Endothelial cell of umbilical vein (primary cell): Measurements from ENCODE around the gene CLEC5A. TPM values are rescaled to one million over a fixed set of nuclear protein-coding genes. Genes with fewer than 3 reads are reported as not detected.

Experiments used
- BruUV-seq: library from RNA; stranded (reverse); fragments of 400-500 nt; replicated peaks from 2 replicates; lab custom pipeline; 2021; lab: Mats Ljungman, UMichigan
- CTCF ChIA-PET: fragments of 300-600, 350-600 bp; sonication (Branson Sonifier 250); formaldehyde crosslinking; loops from one replicate; lab custom pipeline; 2021; ENCODE audit warnings: antibody characterized with exemption, inconsistent platforms; lab: Charles Lee
- POLR2A ChIA-PET: fragments of 300-600, 350-600 bp; sonication (Branson Sonifier 250); formaldehyde crosslinking; loops from one replicate; lab custom pipeline; 2021; ENCODE audit warnings: antibody characterized with exemption, inconsistent platforms; lab: Charles Lee
- DNase-seq: peaks from one replicate; pipeline ENCODE4 v3.0.0-alpha.2; 2011; ENCODE audit warnings: low read depth, low spot score
- FAIRE-seq: peaks from 2 replicates; lab custom pipeline; 2011; peaks lifted over from hg19 to GRCh38; lab: Jason Lieb, UNC
- H2AFZ ChIP-seq: 2 replicates; pipeline ENCODE4 v1.6.0; 2012; ENCODE audit warnings: low read depth, low read length, control low read depth, inconsistent platforms
- H3K27ac ChIP-seq: 2 replicates; pipeline ENCODE4 v1.5.1; 2011; ENCODE audit warnings: low read depth, mild to moderate bottlenecking, control low read depth, low read length, moderate library complexity; ENCODE audit not compliant: insufficient read depth
- H3K27me3 ChIP-seq, 2 experiments: 2 replicates each; pipeline versions ENCODE4 v1.6.0 to v1.6.1; 2011; ENCODE audit warnings: low read length in 2 of 2, mixed read lengths in 1 of 2; ENCODE audit not compliant: control insufficient read depth in 2 of 2, insufficient read depth in 2 of 2
- H3K36me3 ChIP-seq, 2 experiments: 2 replicates in 1 of 2; 3 replicates in 1 of 2; pipeline ENCODE4 v1.5.1; 2011; ENCODE audit warnings: low read length in 2 of 2, mild to moderate bottlenecking in 1 of 2, moderate library complexity in 1 of 2; ENCODE audit not compliant: control insufficient read depth in 2 of 2, insufficient read depth in 2 of 2; ENCODE audit errors: extremely low read depth in 1 of 2
- H3K4me1 ChIP-seq: 3 replicates; pipeline ENCODE4 v1.5.1; 2011; ENCODE audit warnings: mild to moderate bottlenecking, low read length; ENCODE audit not compliant: control insufficient read depth, insufficient read depth; ENCODE audit errors: extremely low read depth
- H3K4me2 ChIP-seq: 2 replicates; pipeline ENCODE4 v1.6.1; 2011; ENCODE audit warnings: low read length, control low read depth, mixed read lengths; ENCODE audit not compliant: insufficient read depth
- H3K4me3 ChIP-seq, 3 experiments: fragments of 200-600 bp in 1 of 3; sonication (generic), shearing (Covaris generic) in 1 of 3; replicated peaks in 1 of 3; 2 replicates each; pipeline ENCODE4 v1.5.1; 2011 to 2016; ENCODE audit warnings: control low read depth in 3 of 3, low read length in 3 of 3, mild to moderate bottlenecking in 2 of 3, inconsistent platforms in 1 of 3, low read depth in 1 of 3, moderate library complexity in 1 of 3; ENCODE audit not compliant: insufficient read depth in 1 of 3
- H3K79me2 ChIP-seq: 2 replicates; pipeline ENCODE4 v1.6.0; 2012; ENCODE audit warnings: low read length, inconsistent platforms; ENCODE audit not compliant: control insufficient read depth, insufficient read depth
- H3K9ac ChIP-seq: replicated peaks from 2 replicates; pipeline ENCODE3; 2011; ENCODE audit warnings: low read length, control low read depth; ENCODE audit not compliant: insufficient read depth; ENCODE audit errors: extremely low read depth
- H3K9me1 ChIP-seq: replicated peaks from 3 replicates; pipeline ENCODE4 v1.6.0; 2011; ENCODE audit warnings: mild to moderate bottlenecking, low read length; ENCODE audit not compliant: control insufficient read depth, insufficient read depth; ENCODE audit errors: extremely low read depth
- H3K9me3 ChIP-seq: replicated peaks from 2 replicates; pipeline ENCODE4 v1.5.1; 2012; ENCODE audit warnings: low read length, inconsistent platforms; ENCODE audit not compliant: control insufficient read depth, insufficient read depth
- H4K20me1 ChIP-seq: replicated peaks from 2 replicates; pipeline ENCODE3; 2011; ENCODE audit warnings: mild to moderate bottlenecking, low read length; ENCODE audit not compliant: control insufficient read depth, insufficient read depth; ENCODE audit errors: extremely low read depth
- CTCF ChIP-seq, 2 donors: IDR thresholded peaks; 1 replicate in 1 of 2; 2 replicates in 1 of 2; pipeline ENCODE4 v1.5.1; 2011; ENCODE audit warnings: low read length in 2 of 2, mild to moderate bottlenecking in 2 of 2, moderate library complexity in 2 of 2, control low read depth in 1 of 2, inconsistent platforms in 1 of 2, low read depth in 1 of 2; ENCODE audit not compliant: insufficient read depth in 1 of 2; ENCODE audit errors: extremely low read depth in 1 of 2
- GATA2 ChIP-seq: IDR thresholded peaks from 2 replicates; pipeline ENCODE4 v1.7.0; 2011; ENCODE audit warnings: low read depth, mild to moderate bottlenecking, moderate library complexity, mixed read lengths, low read length; ENCODE audit not compliant: insufficient read length, insufficient read depth
- JUN ChIP-seq: IDR thresholded peaks from 2 replicates; pipeline ENCODE4 v1.6.1; 2011; ENCODE audit warnings: borderline replicate concordance, low read depth; ENCODE audit not compliant: insufficient read length, insufficient read depth
- MAX ChIP-seq: IDR thresholded peaks from 2 replicates; pipeline ENCODE4 v1.6.1; 2011; ENCODE audit not compliant: insufficient read depth, insufficient read length
- MYC ChIP-seq: IDR thresholded peaks from one replicate; pipeline ENCODE4 v1.6.1; 2011; ENCODE audit warnings: mild to moderate bottlenecking, low read depth, low read length
- POLR2A ChIP-seq: IDR thresholded peaks from 2 replicates; pipeline ENCODE4 v1.6.1; 2012; ENCODE audit warnings: low read depth, mild to moderate bottlenecking, control low read depth, low read length
- POLR2AphosphoS5 ChIP-seq: IDR thresholded peaks from 2 replicates; pipeline ENCODE4 v1.6.1; 2012; ENCODE audit warnings: low read depth, mild to moderate bottlenecking, control low read depth, low read length, moderate library complexity; ENCODE audit not compliant: insufficient read depth
- dilution Hi-C: fragments of 300-500 bp; cut with MboI; formaldehyde crosslinking; loops from one replicate; pipeline ENCODE4 v1.15.0; 2019; ENCODE audit warnings: low sequenced_read_pairs; ENCODE audit not compliant: extremely low pct_ligation_motif_present
- intact Hi-C: fragments of 100-400 bp; cut with micrococcal nuclease; formaldehyde crosslinking; loops from one replicate; pipeline ENCODE4 v1.10.0; 2022
- polyA plus RNA-seq, 4 experiments: library from polyadenylated mRNA; depleted of rRNA in 3 of 4; stranded (reverse) in 3 of 4; unstranded in 1 of 4; fragments of >200 nt; gene quantifications; 2 replicates each; pipeline versions ENCODE4 v1.2.1 to v1.2.3, GENCODE V29; 2011 to 2012; ENCODE audit warnings: missing spikeins in 1 of 4
- total RNA-seq: library from RNA; stranded (reverse); gene quantifications from 2 replicates; pipeline ENCODE4 v1.2.3, GENCODE V29; 2021

The CLEC5A gene
- total and polyA plus RNA-seq, 2 donors (not counting 3 experiments of a cell fraction or from before 2014, with no cell fraction given): not detected

GRCh38 chr7:141928146-141928844, 18.5 kb downstream of the CLEC5A start:
- intact Hi-C loops: no loop called here
- no TSS peak for BruUV-seq
- CTCF ChIA-PET: no interaction called here

More at GRCh38 chr7:141928146-141928844, 18.5 kb downstream of the CLEC5A start:
- dilution Hi-C loops: no loop called here
- no peaks in the 10 kb centered on the region for H3K9me1 ChIP-seq
- no peaks in the 10 kb centered on the region for H3K27me3 ChIP-seq
- no peak overlapping the region for H2AFZ ChIP-seq
- no peaks in the 10 kb centered on the region for H3K79me2 ChIP-seq
- no peaks in the 10 kb centered on the region for H3K4me1 ChIP-seq
- H3K9me3 ChIP-seq: no peaks in the 10 kb centered on the region
- DNase-seq (no peak), FAIRE-seq (no peak)
- H4K20me1 ChIP-seq: no peaks in the 10 kb centered on the region
- TF ChIP-seq CTCF (IDR thresholded peaks at IDR 0.05; ENCODE audit: extremely low read depth in 1 of 2, insufficient read depth in 1 of 2, low read depth in 1 of 2, low read length in 2 of 2): no peak
- TF ChIP-seq GATA2: no peak
- TF ChIP-seq MAX: no peak
- no peak for TF ChIP-seq MYC
- TF ChIP-seq JUN: no peak
- TF ChIP-seq POLR2AphosphoS5: no peak
- no peak for TF ChIP-seq POLR2A
- H3K4me2 ChIP-seq: no peak overlapping the region
- H3K4me3 ChIP-seq: no peak overlapping the region
- H3K27ac ChIP-seq: no peak overlapping the region
- H3K9ac ChIP-seq: no peak overlapping the region
- no peaks in the 10 kb centered on the region for H3K36me3 ChIP-seq
- POLR2A ChIA-PET: no interaction called here
